ENCODE data around the gene PNLIP. TPM values are rescaled to one million over a fixed set of nuclear protein-coding genes. Genes with fewer than 3 reads are reported as not detected.

The PNLIP gene
- total and polyA plus RNA-seq, 9 of the 15 experiments (the other 6 are each of a cell fraction or from before 2014, with no cell fraction given): 0.69 TPM; not detected in 8

GRCh38 chr10:116555880-116556279, 10.1 kb downstream of the PNLIP start (continued):
- TF ChIP-seq, protein P1, sequence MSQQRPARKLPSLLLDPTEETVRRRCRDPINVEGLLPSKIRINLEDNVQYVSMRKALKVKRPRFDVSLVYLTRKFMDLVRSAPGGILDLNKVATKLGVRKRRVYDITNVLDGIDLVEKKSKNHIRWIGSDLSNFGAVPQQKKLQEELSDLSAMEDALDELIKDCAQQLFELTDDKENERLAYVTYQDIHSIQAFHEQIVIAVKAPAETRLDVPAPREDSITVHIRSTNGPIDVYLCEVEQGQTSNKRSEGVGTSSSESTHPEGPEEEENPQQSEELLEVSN (IDR thresholded peaks at IDR 0.05; ENCODE audit: borderline replicate concordance in 1 of 2, extremely low read depth in 1 of 2, insufficient read depth in 1 of 2, insufficient read length in 1 of 2, low read depth in 1 of 2, low read length in 1 of 2, poor library complexity in 1 of 2, severe bottlenecking in 1 of 2): no peak
- no peak for TF ChIP-seq SRSF3 (IDR thresholded peaks at IDR 0.05; ENCODE audit: insufficient read depth, low read length)
- TF ChIP-seq, protein P2, sequence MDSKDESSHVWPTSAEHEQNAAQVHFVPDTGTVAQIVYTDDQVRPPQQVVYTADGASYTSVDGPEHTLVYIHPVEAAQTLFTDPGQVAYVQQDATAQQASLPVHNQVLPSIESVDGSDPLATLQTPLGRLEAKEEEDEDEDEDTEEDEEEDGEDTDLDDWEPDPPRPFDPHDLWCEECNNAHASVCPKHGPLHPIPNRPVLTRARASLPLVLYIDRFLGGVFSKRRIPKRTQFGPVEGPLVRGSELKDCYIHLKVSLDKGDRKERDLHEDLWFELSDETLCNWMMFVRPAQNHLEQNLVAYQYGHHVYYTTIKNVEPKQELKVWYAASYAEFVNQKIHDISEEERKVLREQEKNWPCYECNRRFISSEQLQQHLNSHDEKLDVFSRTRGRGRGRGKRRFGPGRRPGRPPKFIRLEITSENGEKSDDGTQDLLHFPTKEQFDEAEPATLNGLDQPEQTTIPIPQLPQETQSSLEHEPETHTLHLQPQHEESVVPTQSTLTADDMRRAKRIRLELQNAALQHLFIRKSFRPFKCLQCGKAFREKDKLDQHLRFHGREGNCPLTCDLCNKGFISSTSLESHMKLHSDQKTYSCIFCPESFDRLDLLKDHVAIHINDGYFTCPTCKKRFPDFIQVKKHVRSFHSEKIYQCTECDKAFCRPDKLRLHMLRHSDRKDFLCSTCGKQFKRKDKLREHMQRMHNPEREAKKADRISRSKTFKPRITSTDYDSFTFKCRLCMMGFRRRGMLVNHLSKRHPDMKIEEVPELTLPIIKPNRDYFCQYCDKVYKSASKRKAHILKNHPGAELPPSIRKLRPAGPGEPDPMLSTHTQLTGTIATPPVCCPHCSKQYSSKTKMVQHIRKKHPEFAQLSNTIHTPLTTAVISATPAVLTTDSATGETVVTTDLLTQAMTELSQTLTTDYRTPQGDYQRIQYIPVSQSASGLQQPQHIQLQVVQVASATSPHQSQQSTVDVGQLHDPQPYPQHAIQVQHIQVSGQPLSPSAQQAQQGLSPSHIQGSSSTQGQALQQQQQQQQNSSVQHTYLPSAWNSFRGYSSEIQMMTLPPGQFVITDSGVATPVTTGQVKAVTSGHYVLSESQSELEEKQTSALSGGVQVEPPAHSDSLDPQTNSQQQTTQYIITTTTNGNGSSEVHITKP (IDR thresholded peaks at IDR 0.05; ENCODE audit: partially characterized antibody): no peak

DNA sequence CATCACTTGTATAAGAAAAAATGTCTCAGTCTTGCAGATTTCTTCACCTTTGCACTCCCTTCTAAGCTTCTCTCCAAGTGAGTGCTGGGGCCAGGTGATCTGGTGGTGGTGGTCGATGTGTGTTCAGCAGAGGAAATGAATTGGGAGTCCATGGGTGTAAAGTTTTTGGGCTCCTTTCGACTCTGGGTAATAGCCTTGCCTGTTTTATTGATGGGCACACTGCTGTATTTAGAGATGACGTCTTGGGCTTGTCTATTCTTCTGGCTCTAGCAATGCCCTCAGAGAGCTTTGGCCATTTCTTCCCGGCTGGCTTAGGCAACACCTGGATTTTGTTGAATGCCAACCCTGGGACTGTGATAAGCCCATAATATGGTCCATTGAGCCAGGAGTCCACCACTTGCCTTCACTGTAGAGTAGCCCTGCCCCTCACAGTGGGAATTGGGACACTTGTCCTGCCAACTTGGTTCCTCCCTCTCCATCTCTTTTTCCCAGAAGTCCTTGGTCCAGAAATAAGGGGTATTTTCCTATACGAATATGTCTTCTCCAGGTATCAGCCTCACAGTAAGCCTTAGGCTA, 11.7 kb downstream of the PNLIP start:
- 0% methylated on average over 4 of the region's 5 CpGs for WGBS (ENCODE audit: insufficient coverage, low coverage, missing lambda C conversion rate)
- H3K4me3 ChIP-seq: no peak overlapping the region
- ChIA-PET CTCF (ENCODE audit: low intra/inter-chr PET ratio) (no interaction called here), POLR2A (no interaction called here)
- no peaks in the 10 kb centered on the region for H3K79me2 ChIP-seq (ENCODE audit: control insufficient read depth, insufficient read depth, low read length)
- no peak overlapping the region for H2AFZ ChIP-seq (ENCODE audit: low read depth, low read length)
- FAIRE-seq: no peak
- intact Hi-C loops (cut with micrococcal nuclease): no loop called here
- no peaks in the 10 kb centered on the region for H3K9me1 ChIP-seq (ENCODE audit: control insufficient read depth, insufficient read depth, low read length)
- no peaks in the 10 kb centered on the region for H3K9me3 ChIP-seq (replicated peaks; ENCODE audit: control insufficient read depth, insufficient read depth, low read depth, low read length)
- no peak for ATAC-seq
- no peaks in the 10 kb centered on the region for H3K36me3 ChIP-seq (ENCODE audit: control insufficient read depth, insufficient read depth, low read length)
- no peak for DNase-seq (ENCODE audit: extremely low read depth in 1 of 4, low spot score in 3 of 4)
- H4K20me1 ChIP-seq (replicated peaks; ENCODE audit: control insufficient read depth, insufficient read depth, low read length): no peaks in the 10 kb centered on the region
- no peaks in the 10 kb centered on the region for H3K27me3 ChIP-seq (ENCODE audit: control insufficient read depth in 2 of 2, insufficient read depth in 2 of 2, low read length in 2 of 2)
- no peak overlapping the region for H3K9ac ChIP-seq (ENCODE audit: insufficient read depth in 1 of 2, low read depth in 2 of 2, low read length in 2 of 2)
- H3K27ac ChIP-seq (ENCODE audit: extremely low read depth, low read depth, low read length): no peak overlapping the region
- in situ Hi-C loops (cut with MboI): no loop called here
- H3K4me1 ChIP-seq (replicated peaks in 1 of 2; ENCODE audit: control insufficient read depth in 2 of 2, insufficient read depth in 2 of 2, low read length in 2 of 2): no peaks in the 10 kb centered on the region
- BruUV-seq (replicated peaks): no TSS peak
- H3K4me2 ChIP-seq (ENCODE audit: insufficient read depth, low read length): no peak overlapping the region
- no peak for TF ChIP-seq ZNF57 (CRISPR knock-in tag; IDR thresholded peaks at IDR 0.05)
- no peak for TF ChIP-seq PHTF2 (CRISPR knock-in tag; IDR thresholded peaks at IDR 0.05)
